IPS-NIHi11 (cell line): ENCODE data around the gene MKI67.

Source experiments
- DNase-seq: peaks from one replicate; pipeline ENCODE4 v3.0.0; 2012; ENCODE audit warnings: mixed read lengths, low spot score

The MKI67 gene

DNA sequence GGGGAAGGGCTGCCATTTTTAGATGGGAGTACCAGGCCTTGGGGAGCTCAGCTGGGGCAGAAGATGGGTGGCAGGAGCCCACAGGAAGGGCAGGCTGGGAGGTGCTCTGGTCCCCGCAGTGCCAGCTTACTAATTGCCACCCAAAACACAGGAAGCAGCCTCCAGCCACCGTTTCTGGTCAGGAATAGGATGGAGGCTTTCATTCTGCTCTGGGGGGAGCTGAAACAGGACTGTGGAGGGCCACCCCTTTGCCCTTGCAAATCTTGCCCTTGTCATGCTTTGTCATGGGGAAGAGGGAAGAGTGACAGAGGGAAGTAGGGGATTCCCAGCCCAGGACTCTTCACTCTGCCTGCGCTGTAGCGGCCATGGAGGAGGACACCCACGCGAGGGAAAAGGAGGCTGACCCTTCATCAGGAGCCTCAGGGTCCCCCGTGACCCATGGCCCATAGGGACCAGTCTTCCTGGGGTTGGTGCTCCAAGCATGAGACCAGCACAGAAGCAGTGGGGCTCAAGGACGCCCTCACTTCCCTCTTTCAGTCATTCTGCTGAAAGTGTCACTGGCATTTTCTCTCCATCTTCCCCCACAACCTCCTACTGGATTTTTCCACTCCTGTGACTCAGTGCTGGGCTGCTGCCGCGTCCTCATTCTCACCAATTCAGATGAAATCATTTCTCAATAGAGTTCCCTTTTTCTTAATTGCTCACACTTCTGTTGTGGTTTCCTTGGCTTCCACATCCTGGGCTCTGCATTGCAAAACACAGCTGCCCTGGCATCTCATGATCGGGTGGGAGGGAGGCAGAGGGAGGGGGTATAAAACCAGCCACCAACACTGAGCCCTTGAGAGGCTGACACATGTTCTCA lies 61.9 kb downstream of the MKI67 start:
- DNase-seq: no peak

DNA sequence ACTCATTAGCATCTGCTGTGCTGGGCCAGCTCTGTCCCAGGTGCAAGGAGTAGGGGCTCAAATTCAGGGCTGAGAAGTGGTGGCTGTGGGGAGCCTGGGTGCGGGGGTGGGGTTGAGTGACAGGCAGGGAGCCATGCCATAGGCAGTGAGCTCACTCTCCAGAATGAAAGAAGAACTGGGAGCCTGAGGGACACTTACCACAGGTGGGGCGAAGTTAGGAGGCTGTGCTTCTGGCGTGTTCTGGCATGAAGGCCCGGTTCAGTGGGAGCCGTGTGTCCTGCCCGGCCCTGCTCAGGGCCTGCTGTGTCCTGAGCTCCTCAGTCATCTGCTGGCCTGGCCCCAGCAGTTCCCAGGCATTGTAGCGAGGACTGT lies 62.5 kb downstream of the MKI67 start:
- no peak for DNase-seq

DNA sequence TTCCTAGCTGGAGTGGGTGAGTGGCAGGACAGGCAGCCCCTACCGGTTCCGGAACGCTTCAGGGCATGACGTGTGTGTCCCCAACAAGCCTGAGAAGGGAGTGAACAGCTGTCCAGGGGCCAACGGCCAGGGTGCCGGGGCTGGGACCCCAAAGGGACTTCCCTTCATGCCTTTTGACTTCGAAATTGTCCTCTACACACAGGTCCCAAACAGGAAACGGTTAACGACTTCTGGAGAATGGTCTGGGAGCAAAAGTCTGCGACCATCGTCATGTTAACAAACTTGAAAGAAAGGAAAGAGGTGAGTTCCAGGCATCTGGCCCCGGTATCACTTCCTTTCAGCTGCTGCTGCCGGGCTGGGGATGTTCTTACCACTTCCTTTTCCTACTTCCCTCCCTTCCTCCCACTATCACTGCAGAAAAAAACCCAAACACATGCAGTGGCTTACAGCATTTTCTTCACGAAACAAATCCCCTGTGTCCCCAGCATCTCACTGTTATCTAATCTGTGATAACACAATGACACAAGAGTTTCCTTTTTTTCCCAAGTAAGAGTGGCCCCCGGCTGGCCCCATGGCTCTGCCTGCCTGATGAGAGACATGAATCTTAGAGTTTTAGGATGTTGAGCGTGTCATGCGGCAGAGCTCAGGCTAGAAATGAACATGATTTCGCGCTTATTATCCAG lies 63.2 kb downstream of the MKI67 start:
- no peak for DNase-seq

DNA sequence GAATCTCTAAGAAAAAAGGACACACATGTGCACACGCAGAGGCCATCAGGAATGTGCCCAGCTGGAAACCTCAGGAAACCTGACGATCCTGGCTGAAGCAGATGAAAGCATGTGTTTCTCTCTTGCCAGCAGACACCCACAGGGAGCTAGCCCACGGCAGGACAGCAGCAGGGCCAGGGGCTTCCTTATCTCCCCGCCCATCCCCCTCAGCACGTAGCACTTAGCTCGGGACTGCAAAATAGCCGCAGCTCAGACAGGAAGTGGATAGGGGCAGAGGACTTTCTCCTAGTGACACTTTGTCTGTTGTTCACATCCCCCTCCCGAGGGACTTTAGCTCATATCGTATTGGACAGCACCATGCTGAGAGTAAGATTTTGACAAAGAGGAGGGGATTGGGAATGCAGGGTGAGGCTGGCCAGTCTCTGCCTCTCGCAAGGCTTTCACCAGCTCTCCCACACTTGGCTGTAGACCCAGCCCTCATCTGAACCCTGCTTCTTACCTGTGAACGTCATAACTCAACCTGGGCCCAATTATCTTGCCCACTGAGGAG lies 63.8 kb downstream of the MKI67 start:
- no peak for DNase-seq

DNA sequence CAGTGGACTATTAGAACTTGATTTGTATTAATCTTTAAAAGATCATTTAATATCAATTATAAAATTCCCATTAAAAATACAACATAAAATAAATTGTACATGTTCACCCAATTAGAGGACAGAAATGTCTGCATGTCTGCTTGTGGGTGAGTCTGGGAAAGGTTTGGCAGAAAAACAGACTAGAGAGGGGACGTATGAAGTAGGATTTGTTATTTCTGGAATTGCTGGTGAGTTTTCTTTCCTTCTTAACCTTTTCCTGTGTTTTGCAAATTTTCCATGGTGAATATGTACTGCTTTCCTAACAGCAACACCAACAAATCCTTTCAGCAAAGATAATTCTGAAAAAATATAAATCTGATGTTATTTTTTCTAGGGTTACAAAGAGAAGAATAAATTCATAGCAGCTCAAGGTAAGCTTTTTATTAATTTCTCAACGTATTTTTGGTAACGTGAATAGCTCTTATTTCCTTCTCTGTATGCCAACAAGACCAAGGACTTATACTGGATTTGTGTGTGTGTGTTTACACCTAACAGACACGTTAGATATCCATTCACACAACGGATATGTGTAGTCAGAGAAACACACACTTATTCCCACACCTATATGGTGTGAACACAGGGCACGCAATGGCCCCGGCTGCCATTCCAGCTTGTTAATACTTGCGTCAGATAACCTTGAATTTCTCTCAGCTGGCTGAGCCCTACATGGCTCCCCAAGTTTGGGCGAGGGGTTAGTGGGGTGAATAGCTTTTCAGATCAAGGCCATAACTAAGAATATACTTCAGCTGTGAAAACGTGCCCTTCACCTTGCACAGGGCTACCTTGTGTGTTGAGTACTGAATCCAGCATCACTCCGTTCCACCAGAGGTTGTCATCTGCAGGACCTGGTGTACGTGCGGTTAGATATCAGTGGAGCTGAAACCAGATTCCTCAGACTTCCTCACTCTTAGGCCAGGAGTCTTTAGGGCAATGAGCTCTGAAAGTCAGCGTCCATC lies 64.6 kb downstream of the MKI67 start:
- no peak for DNase-seq

DNA sequence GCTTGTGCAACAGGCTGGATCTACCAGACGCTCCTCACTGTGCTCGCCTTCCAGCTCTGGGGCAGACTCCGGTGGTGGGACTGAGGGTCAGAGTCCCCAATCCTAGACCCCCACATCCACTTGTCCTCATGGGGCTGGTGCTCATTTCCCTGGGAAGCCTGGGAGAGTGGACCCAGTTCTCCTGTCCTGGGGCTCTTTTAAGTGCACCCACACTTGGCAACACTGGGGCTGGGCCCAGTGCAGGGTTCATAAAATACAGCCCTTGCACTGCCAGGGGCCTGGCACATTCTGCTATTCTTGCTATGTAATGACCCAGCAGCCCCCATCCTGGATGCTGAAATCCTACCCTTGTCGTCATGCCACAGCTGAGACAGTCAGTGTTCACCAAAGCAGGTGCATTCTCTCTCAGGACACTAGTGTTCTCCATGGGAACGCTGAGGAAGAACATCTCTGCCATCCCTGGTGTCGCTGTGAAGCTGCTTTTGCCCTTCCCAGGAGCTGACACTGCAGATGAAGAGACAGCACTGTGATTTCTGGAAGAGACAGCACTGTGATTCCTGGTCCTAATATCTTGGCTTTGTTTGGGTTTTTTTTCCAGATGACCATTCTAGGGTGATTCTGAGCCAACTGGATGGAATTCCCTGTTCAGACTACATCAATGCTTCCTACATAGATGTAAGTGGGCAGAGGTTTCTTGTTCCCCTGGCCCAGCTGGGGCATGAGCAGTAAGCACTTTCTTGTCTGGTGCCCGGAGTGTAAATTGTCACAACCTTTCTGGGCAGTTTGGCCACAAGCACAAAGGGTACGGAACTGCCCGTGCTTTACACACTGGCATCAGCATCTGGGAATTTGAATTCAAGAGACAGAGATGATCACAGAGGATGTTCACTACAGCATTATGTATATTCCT lies 65.6 kb downstream of the MKI67 start:
- DNase-seq: no peak

DNA sequence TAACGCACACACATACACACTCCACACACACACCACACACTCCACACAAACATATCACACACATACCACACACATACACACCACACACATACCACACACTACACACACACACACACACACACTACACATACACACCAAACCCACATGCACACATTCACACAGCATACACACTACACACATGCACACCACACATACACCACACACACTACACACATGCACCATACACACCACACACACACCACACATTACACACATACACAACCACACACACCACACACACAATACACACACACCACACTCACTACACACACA lies 66.3 kb downstream of the MKI67 start:
- no peak for DNase-seq

DNA sequence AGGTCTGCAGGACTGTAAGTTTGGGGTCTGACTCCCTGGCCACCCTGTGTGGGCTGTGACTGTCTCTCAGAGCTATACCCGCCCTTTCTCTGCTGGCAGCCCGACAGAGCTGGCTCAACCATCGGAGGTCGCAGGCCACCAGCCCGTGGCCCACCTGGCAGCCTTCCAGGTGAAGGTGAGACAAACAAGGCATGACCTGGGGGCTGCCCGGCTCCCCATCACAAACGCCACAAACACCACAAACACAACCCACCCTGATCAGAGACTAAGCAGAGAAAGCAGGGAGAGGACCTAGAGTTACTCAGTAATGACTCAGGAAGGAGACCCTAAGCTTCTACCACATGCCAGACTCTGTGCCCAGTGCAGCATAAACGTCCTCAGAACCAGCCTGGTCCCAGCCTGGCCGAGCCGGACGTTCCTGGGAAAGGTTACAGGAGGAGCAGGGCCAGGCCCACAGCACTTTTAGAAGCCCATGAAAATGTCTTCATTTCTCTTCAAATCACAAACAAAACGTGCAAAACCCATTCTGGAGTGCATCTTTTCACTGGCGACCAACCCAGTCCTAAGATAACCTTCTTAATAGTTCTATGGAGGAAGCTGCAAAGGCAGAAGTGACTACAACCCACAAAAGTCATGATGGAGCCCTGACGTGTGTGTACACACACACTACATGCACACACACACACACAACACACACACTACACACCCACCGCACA lies 66.8 kb downstream of the MKI67 start:
- no peak for DNase-seq

DNA sequence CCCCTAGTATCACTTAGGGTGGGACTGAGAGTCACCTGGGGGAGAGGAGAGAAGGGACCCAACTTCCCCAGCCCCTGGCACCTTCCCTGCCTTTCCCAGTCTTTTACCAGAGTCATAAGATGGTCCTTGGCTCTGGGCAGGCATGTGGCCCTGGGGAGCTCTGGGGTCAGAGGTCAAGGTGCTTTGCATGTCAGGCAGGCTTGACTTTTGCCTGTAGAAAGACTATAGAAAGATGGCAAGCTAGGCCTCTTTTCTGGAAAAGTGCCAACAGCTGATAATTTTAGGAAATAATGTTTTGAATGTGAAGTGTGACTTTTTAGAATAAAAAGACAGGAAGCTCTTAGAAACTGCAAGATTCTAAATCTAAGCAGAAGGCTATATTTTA lies 67.5 kb downstream of the MKI67 start:
- no peak for DNase-seq

DNA sequence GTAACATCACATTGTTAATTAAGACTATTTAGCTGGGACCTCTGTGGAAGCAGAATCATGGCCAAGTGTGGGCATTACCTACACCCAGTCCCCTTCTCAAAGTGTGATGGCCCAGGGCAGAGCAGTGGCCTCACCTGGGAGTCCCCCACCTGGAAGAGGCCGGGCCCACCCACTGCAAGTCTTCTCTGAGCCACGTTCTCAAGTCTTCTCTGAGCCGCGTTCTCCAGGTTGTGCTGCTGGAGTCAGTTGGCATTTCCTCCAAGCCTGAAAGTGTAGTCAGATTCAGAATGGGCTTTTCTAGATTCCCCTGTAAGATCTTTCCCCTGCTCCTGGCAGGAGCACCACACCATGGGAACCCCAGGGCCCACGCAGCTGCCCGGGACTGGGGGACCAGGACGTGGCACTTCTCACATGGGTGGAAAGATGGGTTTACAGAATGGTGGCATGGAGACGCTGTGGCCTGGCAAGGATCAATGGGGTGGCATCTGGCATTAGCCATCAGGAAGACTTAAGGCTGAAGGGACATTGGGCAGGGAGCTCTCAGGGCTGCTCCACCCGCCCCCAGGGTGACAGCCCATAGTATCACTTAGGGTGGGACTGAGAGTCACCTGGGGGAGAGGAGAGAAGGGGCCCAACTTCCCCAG lies 68.0 kb downstream of the MKI67 start:
- no peak for DNase-seq

DNA sequence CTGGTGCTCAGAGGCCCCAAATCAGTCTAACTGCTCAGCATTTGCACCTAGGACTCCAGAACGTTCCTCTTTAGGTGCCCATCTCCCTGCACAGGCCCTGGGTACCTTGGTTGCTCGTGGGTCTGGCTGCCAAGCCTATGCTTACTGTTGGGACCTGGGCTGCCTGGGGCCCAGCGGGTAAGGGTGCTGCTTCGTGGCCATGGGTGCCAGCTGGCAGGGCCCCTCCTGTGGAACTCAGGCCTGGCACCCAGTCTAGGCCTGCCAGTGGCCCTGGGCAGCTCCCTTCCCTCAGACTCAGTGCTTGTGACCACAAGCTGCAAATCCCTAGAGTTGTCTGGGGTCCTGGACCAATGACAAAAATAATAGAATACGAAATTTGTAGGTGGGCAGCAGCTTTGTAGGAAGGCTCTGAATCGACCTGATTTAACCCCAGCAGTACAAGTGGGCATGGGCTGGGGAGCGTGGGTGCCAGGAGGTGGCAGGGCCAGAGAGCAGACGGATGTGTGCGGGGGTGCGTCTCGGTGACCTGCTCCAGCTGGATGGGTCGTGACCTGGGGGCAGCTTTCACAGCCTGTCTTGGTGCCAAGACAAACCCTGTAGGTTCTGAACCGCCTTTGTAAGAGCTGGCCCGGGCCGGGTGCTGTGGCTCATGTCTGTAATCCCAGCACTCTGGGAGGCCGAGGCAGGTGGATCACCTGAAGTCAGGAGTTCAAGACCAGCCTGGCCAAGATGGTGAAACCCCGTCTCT lies 69.7 kb downstream of the MKI67 start:
- DNase-seq: no peak

DNA sequence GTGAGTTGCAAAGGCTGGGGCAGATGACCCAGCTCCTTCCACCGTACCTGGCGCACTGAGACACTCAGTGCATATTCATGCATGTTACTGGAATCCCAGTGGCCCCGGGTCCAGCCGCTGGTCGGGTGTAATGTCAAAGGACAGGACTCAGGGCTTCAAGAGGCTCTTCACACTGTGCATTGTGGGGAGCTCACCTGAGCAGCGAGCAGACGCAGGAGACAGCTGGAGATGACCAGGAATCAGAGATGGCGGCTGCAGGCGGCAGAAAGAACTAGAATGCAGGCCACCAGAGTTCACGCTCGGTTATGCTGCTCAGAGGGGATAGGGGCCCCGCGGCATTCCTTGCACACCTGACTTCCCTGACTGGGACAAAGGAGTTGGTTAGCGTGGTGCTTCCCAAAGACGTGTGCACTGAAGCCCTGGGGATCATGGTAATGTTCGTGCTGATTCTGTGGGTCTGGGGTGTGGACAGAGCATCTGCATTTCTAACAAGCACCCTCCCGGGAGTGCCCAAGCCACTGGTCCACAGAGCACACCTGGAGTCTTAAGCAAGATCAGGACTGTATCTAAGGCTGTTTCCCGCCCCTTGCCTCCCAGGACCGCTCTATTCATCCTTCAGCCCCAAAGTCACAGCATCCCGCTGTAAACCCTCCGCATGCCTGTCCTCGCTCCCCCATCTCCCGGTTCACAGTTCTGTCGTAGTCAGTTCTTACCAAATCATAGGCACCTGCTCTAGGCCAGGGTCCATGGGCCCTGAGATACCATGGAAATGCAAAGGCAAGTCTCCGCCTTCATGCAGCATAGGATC lies 71.0 kb downstream of the MKI67 start:
- no peak for DNase-seq

DNA sequence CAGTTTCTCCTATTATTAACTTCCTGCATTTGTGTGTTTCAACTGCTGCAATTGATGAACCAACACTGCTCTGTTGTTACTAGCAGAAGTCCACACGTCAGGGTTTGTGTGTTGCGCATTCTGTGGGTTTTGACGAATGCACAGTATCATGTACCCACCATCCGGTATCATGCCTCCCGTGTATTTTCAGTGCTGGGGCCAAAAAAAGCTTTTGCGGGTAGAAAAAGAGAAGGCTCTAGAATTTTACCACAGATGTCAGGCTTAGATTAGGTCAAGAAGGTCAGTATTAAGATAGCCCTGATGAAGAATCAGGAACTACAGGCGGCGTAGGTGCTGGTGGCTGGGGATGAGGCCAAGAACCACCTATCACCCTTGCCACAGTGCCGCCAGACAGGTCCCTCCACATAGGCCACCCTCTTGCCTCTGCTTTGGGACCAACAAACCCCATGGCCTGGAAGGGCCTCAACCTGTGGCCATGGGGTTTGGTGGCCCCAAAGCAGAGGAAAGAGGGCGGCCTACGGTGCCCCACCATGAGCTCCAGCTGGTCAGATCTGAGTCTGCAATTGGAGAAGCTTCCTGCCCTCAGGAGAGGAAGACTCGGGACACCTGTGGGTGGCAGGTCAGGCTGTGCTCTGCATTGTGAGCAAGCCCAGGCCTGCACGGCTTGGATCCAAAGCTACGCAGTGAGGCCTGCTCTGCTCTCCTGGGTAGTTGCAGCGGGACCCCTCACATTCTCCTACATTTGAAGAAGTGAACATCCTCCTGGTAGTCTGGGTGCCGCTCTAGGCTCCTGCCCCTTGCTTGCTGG lies 71.9 kb downstream of the MKI67 start:
- no peak for DNase-seq

DNA sequence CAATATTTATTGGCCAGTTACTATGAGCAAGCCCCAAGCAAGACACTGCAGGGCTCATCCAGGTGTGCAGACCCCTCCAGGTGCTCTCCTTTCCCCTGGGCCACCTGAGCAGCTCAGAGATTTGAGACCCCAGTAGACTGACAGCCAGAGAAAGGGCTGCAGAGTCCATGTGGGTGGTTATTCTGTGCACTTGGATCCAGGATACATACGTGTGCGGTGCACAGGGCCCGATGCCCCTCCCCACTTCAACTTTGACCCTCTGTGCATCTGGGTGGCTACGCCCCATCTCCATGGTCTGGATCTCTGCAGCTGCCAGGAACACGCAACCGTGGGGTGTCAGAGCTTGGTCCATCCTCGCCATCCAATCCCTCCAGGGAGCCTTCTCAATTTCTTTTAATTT lies 72.9 kb downstream of the MKI67 start:
- no peak for DNase-seq

DNA sequence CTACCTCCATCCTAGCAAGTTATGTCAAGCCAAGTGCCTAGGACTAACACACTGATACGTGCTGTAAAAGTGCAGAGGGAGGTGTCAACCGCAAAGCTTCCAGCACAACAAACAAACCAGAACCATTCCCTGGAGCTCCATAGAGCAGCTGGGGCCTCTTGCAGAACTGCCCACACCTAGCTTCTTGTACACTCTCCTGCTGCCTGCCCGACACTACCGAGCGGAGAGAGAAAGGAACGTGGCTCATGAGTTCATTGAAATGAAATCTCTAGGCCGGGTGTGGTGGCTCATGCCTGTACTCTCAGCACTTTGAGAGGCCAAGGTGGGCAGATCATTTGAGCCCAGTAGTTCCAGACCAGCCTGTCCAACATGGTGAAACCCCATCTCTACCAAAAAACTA lies 73.5 kb downstream of the MKI67 start:
- DNase-seq: no peak

DNA sequence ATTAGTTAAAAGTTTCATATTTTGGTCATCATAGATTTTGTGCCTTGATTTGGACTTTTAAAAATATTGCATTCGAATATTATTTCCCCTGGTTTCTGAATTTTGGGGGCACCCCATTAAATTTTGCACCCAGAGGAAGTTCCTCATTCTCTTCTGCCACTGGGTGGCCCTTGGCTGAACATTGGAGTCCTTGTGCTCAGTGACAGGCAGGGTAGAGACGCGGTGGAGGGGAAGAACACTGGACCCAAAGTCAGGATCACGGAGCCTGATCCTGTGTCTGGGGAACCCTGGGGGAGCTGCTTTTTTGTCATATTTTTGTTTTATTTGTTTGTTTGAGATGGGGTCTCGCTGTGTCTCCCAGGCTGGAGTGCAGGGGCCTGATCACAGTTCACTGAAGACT lies 74.7 kb downstream of the MKI67 start:
- DNase-seq: no peak

DNA sequence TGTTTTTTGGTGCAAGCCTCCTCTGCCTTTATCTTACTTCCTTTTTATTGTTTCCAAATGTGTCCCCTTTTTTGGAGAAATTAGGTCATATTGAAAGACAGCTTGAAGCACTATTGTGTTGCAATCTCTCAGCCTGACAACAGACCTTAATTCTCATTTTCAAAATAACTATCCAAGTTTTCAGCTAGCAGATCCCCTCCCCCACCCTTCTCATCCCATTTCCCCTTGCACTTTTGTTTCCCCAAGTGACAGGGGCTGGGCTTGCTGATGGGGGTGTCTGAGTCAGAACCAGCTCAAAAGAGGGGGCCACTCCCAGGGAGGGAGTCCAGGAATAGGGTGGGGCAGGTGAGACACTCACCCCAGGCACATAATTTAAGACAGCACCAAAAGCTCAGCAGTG lies 75.3 kb downstream of the MKI67 start:
- no peak for DNase-seq

DNA sequence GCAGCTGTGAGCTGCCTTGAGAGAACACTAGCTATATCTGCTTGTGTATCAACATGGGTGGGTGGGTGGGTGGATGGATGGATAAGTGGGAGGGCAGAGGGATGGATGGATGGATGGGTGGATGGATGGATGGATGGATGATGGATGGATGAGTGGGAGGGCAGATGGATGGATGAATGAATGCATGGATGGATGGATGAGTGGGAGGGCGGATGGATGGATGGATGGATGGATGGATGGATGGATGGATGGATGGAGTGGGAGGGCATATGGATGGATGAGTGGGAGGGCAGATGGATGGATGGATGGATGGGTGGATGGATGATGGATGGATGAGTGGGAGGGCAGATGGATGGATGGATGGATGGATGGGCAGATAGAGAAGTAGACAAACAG lies 76.1 kb downstream of the MKI67 start:
- DNase-seq: no peak
